Thymus (tissue), 11 donors: ENCODE measurements around the gene RIN2. TPM values are rescaled to one million over a fixed set of nuclear protein-coding genes. Genes with fewer than 3 reads are reported as not detected.
"Not testable (repeated sequence)": the region's sequence is repeated elsewhere in the genome, so short reads cannot be mapped to it uniquely, and the experiment has no call there.

ENCODE experiments used
- DNase-seq, 9 donors: peaks; one replicate each; pipeline ENCODE4 v3.0.0-alpha.2; 2013; ENCODE audit warnings: low spot score in 9 of 9, low read depth in 6 of 9, missing footprints in 1 of 9
- H3K27ac ChIP-seq, 2 donors: one replicate each; pipeline ENCODE4 v1.5.1; 2013; ENCODE audit warnings: control low read depth in 1 of 2, low read depth in 1 of 2, low read length in 1 of 2, mild to moderate bottlenecking in 1 of 2, moderate library complexity in 1 of 2
- H3K27me3 ChIP-seq, 2 donors: one replicate each; pipeline ENCODE4 v1.5.1; 2013; ENCODE audit warnings: low read length in 1 of 2; ENCODE audit not compliant: control insufficient read depth in 2 of 2, insufficient read depth in 1 of 2
- H3K36me3 ChIP-seq, 2 donors: one replicate each; pipeline ENCODE4 v1.5.1; 2013; ENCODE audit warnings: low read length in 1 of 2, mild to moderate bottlenecking in 1 of 2, moderate library complexity in 1 of 2; ENCODE audit not compliant: control insufficient read depth in 2 of 2, insufficient read depth in 2 of 2
- H3K4me1 ChIP-seq, 2 donors: one replicate each; pipeline ENCODE4 v1.5.1; 2013; ENCODE audit warnings: low read length in 2 of 2; ENCODE audit not compliant: control insufficient read depth in 2 of 2, insufficient read depth in 2 of 2
- H3K4me3 ChIP-seq, 2 donors: one replicate each; pipeline ENCODE4 v1.5.1; 2013; ENCODE audit warnings: low read length in 2 of 2, control low read depth in 1 of 2, mild to moderate bottlenecking in 1 of 2
- H3K9me3 ChIP-seq, 2 donors: one replicate each; pipeline ENCODE4 v1.5.1; 2013; ENCODE audit warnings: low read length in 1 of 2, mild to moderate bottlenecking in 1 of 2; ENCODE audit not compliant: control insufficient read depth in 2 of 2, insufficient read depth in 1 of 2
- WGBS: extraction: QIAGEN DNeasy Blood & Tissue Kit; methylation state at CpG from one replicate; pipeline ENCODE4 v1.1.7; 2013; 5-methylcytosine and 5-hydroxymethylcytosine counted together
- polyA plus RNA-seq: library from polyadenylated mRNA; stranded (reverse); fragments of 200-250 nt; gene quantifications from one replicate; pipeline ENCODE4 v1.2.3, GENCODE V29; 2013
- total RNA-seq: library from RNA; stranded (reverse); fragments of 120-200 nt; gene quantifications from one replicate; pipeline ENCODE4 v1.2.4, GENCODE V29; 2013
- donor health status: healthy.

RIN2 gene
- total and polyA plus RNA-seq, 2 donors = 5.2 to 9.2 TPM

DNA sequence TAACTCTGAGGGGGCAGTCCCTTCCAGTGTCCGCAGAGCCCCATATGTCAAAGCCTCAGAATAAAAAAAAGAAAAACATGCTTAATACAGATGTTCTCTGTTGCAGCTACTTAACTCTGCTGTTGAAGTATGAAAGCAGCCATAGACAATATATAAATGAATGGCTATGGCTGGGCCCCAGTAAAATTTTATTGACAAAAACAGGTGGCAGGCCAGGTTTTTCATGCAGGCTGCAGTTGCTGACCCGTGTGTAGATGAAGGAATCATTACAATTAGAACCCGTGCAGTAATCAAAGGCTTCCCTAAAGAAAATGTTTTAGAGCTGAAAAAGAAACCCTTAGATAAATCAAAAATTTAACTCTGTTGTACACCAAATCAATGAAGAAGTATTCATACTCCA lies 13.0 kb upstream of the RIN2 start:
- Histone ChIP-seq H3K9me3 (no peaks in the 10 kb centered on the region), H3K27ac (no peak overlapping the region), H3K27me3 (no peaks in the 10 kb centered on the region), H3K36me3 (no peaks in the 10 kb centered on the region), H3K4me1 (no peaks in the 10 kb centered on the region), H3K4me3 (no peak overlapping the region)
- no peak for DNase-seq
- WGBS = 97% methylated on average over 3 of the region's 3 CpGs

DNA sequence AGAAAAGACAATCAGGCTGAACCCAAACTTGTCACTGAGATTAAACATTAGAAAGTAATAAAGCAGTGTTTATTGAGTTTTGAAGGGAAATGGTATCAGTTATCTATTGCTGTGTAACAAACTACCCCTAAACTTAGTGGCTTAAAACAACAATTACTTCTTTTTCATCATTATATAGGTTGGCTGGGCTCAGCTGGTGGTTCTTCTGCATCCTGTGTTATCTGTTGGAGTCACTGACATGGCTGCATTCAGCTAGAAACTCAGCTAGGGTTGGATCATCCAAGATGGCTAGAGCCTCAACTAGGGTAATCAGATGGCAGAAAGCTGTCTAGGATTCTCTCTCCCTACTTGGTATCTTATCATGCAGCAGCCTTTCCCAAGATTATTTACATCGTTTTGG lies 12.5 kb upstream of the RIN2 start:
- Histone ChIP-seq H3K27ac (no peak overlapping the region), H3K4me3 (no peak overlapping the region), H3K9me3 (no peaks in the 10 kb centered on the region), H3K36me3 (no peaks in the 10 kb centered on the region), H3K4me1 (no peaks in the 10 kb centered on the region), H3K27me3 (no peaks in the 10 kb centered on the region)
- no peak for DNase-seq
- WGBS = 84% methylated on average over 1 of the region's 1 CpG

DNA sequence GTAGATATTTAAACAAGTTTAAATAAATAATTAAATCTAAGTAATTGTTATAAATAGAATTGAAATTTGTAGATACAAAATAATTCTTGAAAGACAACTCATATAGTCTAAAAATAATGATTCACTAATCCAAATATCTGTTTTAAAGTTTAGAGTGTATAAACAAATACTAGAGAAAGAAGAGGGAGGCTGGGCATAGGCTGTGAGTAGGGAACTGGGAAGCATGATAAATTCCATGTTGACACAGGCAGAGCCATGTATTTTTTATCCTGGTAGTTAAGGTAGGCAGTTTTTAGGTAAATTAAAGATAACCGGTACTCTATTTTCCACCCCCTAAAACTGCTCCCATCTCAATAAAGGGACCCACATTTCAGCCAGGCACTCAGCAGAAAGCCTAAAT lies 11.7 kb upstream of the RIN2 start:
- Histone ChIP-seq H3K27ac (no peak overlapping the region), H3K4me3 (no peak overlapping the region), H3K36me3 (no peaks in the 10 kb centered on the region), H3K27me3 (no peaks in the 10 kb centered on the region), H3K9me3 (no peaks in the 10 kb centered on the region), H3K4me1 (no peaks in the 10 kb centered on the region)
- no peak for DNase-seq
- WGBS = 96% methylated on average over 1 of the region's 1 CpG

DNA sequence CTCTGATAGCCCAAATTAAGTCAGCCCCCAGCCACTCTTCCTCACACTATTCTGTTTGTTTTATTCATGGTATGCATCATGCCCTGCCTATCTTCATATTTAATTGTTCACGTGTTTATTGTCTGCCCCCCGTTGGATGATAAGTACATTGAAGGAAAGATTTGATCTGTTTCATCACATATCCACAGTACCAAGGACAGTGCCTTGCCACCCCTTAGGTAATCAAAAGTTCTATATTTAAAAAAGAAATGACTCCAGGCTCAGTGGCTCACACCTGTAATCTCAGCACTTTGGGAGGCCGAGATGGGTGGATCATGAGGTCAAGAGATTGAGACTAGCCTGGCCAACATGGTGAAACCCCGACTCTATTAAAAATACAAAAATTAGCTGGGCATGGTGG lies 10.2 kb upstream of the RIN2 start:
- no peak overlapping the region for H3K4me3 ChIP-seq
- 95% methylated on average over 4 of the region's 4 CpGs for WGBS
- no peak overlapping the region for H3K27ac ChIP-seq
- H3K27me3 ChIP-seq = no peaks in the 10 kb centered on the region
- H3K9me3 ChIP-seq = no peaks in the 10 kb centered on the region
- H3K4me1 ChIP-seq = no peaks in the 10 kb centered on the region
- DNase-seq = no peak
- H3K36me3 ChIP-seq = no peaks in the 10 kb centered on the region

- no peak overlapping the region for H3K27ac ChIP-seq
- H3K4me3 ChIP-seq = no peak overlapping the region
- 94% methylated on average over 2 of the region's 2 CpGs for WGBS
These were observed 9.4 kb upstream of the RIN2 start for GRCh38 chr20:19748681-19749080.

DNA sequence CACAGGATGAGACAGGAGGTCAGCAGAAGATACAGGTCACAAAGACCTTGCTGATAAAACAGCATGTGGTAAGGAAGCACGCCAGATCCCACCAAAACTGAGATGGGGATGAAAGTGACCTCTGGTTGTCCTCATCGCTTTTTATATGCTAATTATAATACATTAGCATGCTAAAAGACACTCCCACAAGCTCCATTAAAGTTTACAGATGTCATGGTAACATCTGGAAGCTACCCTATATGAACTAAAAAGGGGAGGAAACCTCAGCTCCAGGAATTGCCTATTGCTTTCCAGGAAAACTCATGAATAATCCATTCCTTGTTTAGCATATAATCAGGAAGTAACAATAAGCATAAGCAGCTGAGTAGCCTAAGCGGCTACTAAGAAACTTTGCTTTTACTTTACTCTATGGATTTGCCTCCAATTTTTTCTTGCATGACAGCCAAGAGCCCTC lies 8.4 kb upstream of the RIN2 start:
- no peaks in the 10 kb centered on the region for H3K4me1 ChIP-seq
- DNase-seq = no peak
- no peaks in the 10 kb centered on the region for H3K27me3 ChIP-seq
- H3K36me3 ChIP-seq = no peaks in the 10 kb centered on the region
- no peaks in the 10 kb centered on the region for H3K9me3 ChIP-seq
- no peak overlapping the region for H3K27ac ChIP-seq
- H3K4me3 ChIP-seq = no peak overlapping the region
- 63% methylated on average over 3 of the region's 3 CpGs for WGBS

More at GRCh38 chr20:19748681-19749080, 9.4 kb upstream of the RIN2 start:
- no peaks in the 10 kb centered on the region for H3K9me3 ChIP-seq
- no peak for DNase-seq
- H3K4me1 ChIP-seq = no peaks in the 10 kb centered on the region
- H3K27me3 ChIP-seq = no peaks in the 10 kb centered on the region
- H3K36me3 ChIP-seq = no peaks in the 10 kb centered on the region

DNA sequence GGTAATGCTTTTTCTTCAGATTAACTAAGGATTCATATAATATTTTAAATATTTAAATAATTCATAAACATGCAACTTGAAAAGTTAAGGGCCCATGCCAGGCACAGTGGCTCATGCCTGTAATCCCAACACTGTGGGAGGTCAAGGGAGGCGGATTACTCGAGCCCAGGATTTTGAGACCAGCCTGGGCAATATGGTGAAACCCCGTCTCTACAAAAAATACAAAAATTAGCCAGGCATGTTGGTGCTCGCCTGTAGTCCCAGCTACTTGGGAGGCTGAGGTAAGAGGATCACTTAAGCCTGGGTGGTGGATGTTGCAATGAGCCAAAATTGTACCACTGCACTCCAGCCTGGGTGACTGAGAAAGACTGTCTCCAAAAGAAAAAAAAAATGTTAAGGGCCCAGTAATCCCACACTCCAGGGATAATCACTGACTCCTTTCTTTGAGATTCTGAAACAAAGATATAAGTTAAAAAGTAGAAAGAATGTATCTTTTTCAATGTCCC lies 7.9 kb upstream of the RIN2 start:
- Histone ChIP-seq H3K4me3 (no peak overlapping the region), H3K27me3 (no peaks in the 10 kb centered on the region), H3K4me1 (no peaks in the 10 kb centered on the region), H3K36me3 (no peaks in the 10 kb centered on the region), H3K27ac (no peak overlapping the region), H3K9me3 (no peaks in the 10 kb centered on the region)
- no peak for DNase-seq
- WGBS = 93% methylated on average over 4 of the region's 4 CpGs

- H3K27me3 ChIP-seq = no peaks in the 10 kb centered on the region
- DNase-seq = no peak
- H3K9me3 ChIP-seq = no peaks in the 10 kb centered on the region
- no peak overlapping the region for H3K4me3 ChIP-seq
- no peak overlapping the region for H3K27ac ChIP-seq
- H3K36me3 ChIP-seq = no peaks in the 10 kb centered on the region
- WGBS = 62% methylated on average over 5 of the region's 5 CpGs
- no peaks in the 10 kb centered on the region for H3K4me1 ChIP-seq
These were observed 7.0 kb upstream of the RIN2 start for GRCh38 chr20:19750907-19751636.

- WGBS = 96% methylated on average over 14 of the region's 14 CpGs
- H3K27ac ChIP-seq, DNase-seq, H3K4me3 ChIP-seq, H3K36me3 ChIP-seq, H3K9me3 ChIP-seq, H3K4me1 ChIP-seq: not testable (repeated sequence)
- H3K27me3 ChIP-seq = peaks cover 22 to 27% of the 10 kb centered on the region in 2 donors
These were observed 3.9 kb upstream of the RIN2 start for GRCh38 chr20:19754201-19754600.
